SK-N-SH treated with all-trans-retinoic acid at 6 μM for 48 hours (cell line): Measurements from ENCODE around the gene GRB14.

Source experiments
- ARNTL ChIP-seq: fragments of 450-650 bp; formaldehyde crosslinking; IDR thresholded peaks from 2 replicates; pipeline ENCODE4 v1.5.0; 2020; ENCODE audit warnings: low read depth, mild to moderate bottlenecking, moderate library complexity, borderline replicate concordance
- ISL1 ChIP-seq: fragments of 250-450 bp; sonication (Bioruptor Pico); IDR thresholded peaks from 2 replicates; pipeline ENCODE4 v2.1.2; 2022; ENCODE audit warnings: mild to moderate bottlenecking, moderate library complexity
- PPARA ChIP-seq: fragments of 250-450 bp; sonication (Bioruptor Pico); IDR thresholded peaks from 2 replicates; pipeline ENCODE4 v1.5.0; 2020; ENCODE audit warnings: mild to moderate bottlenecking, borderline replicate concordance
- RARB ChIP-seq: fragments of 250-450 bp; sonication (Bioruptor Pico); IDR thresholded peaks from 2 replicates; pipeline ENCODE4 v1.8.0; 2021; ENCODE audit warnings: mild to moderate bottlenecking, moderate library complexity
- TOX ChIP-seq: fragments of 250-450 bp; sonication (Bioruptor Pico); IDR thresholded peaks from 2 replicates; pipeline ENCODE4 v1.8.0; 2021; ENCODE audit warnings: mild to moderate bottlenecking, moderate library complexity, borderline replicate concordance
- ZFP3 ChIP-seq: fragments of 250-450 bp; sonication (Bioruptor Pico); IDR thresholded peaks from 2 replicates; pipeline ENCODE4 v1.5.0; 2020; ENCODE audit warnings: mild to moderate bottlenecking, moderate library complexity
- TF ChIP-seq, protein P1 (sequence below): fragments of 250-450 bp; sonication (Bioruptor Pico); IDR thresholded peaks from 2 replicates; pipeline ENCODE4 v1.5.1; 2020; ENCODE audit warnings: low read depth, mild to moderate bottlenecking, moderate library complexity

DNA sequence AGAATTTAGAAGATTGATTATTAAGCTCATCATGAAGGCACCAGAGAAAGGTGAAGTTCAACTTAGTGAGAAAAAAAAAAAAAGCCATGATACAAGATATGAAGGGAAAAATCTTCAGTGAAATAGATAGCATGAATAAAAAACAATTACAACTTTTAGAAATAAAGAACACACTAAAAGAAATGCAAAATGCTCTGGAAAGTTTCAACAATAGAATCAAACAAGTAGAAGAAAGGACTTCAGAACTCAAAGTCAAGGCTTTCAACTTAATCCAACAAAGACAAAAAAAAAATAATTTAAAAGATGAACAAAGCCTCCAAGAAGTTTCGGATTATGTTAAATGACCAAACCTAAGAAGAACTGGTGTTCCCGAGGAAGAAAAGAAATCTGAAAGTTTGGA is 105.5 kb downstream of the GRB14 start:
- no peak for TF ChIP-seq ISL1 (CRISPR knock-in tag)
- no peak for TF ChIP-seq ZFP3 (CRISPR knock-in tag)
- TF ChIP-seq RARB (CRISPR knock-in tag), result no peak
- no peak for TF ChIP-seq ARNTL
- TF ChIP-seq, protein P1, sequence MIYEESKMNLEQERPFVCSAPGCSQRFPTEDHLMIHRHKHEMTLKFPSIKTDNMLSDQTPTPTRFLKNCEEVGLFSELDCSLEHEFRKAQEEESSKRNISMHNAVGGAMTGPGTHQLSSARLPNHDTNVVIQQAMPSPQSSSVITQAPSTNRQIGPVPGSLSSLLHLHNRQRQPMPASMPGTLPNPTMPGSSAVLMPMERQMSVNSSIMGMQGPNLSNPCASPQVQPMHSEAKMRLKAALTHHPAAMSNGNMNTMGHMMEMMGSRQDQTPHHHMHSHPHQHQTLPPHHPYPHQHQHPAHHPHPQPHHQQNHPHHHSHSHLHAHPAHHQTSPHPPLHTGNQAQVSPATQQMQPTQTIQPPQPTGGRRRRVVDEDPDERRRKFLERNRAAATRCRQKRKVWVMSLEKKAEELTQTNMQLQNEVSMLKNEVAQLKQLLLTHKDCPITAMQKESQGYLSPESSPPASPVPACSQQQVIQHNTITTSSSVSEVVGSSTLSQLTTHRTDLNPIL (CRISPR knock-in tag), result no peak
- TF ChIP-seq TOX (CRISPR knock-in tag), result no peak
- TF ChIP-seq PPARA (CRISPR knock-in tag), result no peak
